Upper lobe of left lung (tissue), 4 donors: ENCODE measurements around the gene TCP11.

Experiments
- EP300 ChIP-seq, 4 donors: sonication (generic); formaldehyde crosslinking; IDR thresholded peaks; one replicate each; pipeline ENCODE4 v1.5.1; 2017; ENCODE audit warnings: antibody characterized with exemption in 4 of 4, control low read depth in 2 of 4
- POLR2A ChIP-seq, 4 donors: fragments of 450-650 bp; IDR thresholded peaks; one replicate each; pipeline ENCODE4 v1.5.1; 2016 to 2017; ENCODE audit warnings: antibody characterized with exemption in 4 of 4, mild to moderate bottlenecking in 2 of 4
- TF ChIP-seq, protein P1 (sequence below), 6 experiments: fragments of 450-650 bp in 4 of 6; fragments of 200-600 bp in 2 of 6; sonication (generic) in 2 of 6; IDR thresholded peaks; one replicate each; pipeline ENCODE4 v1.5.1; 2016 to 2019; ENCODE audit warnings: antibody characterized with exemption in 6 of 6

DNA sequence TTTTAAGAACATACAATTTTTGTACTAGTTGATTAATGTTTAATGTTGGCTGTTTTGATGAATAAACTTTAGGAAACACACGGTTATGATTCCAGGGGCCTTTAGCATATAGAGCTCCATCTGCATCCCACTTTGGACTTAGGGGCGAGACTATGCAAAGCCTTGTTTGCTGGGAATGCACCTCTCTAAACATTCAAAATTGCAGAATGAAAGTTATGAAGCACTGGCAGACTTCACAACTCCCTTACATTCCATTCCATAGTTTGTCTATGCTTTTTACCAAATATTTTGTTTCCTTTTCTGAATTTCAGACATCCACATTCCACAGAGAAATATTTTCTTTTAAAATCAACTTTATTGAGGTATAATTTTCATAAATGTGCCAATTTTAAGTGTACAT is 10.3 kb upstream of the TCP11 start:
- TF ChIP-seq POLR2A (IDR thresholded peaks at IDR 0.05) (no peak), EP300 (IDR thresholded peaks at IDR 0.05) (no peak)
- TF ChIP-seq, protein P1, sequence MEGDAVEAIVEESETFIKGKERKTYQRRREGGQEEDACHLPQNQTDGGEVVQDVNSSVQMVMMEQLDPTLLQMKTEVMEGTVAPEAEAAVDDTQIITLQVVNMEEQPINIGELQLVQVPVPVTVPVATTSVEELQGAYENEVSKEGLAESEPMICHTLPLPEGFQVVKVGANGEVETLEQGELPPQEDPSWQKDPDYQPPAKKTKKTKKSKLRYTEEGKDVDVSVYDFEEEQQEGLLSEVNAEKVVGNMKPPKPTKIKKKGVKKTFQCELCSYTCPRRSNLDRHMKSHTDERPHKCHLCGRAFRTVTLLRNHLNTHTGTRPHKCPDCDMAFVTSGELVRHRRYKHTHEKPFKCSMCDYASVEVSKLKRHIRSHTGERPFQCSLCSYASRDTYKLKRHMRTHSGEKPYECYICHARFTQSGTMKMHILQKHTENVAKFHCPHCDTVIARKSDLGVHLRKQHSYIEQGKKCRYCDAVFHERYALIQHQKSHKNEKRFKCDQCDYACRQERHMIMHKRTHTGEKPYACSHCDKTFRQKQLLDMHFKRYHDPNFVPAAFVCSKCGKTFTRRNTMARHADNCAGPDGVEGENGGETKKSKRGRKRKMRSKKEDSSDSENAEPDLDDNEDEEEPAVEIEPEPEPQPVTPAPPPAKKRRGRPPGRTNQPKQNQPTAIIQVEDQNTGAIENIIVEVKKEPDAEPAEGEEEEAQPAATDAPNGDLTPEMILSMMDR (IDR thresholded peaks at IDR 0.05) = no peak
